HepG2 (cell line): Measurements from ENCODE around the gene CBFA2T2. TPM values are rescaled to one million over a fixed set of nuclear protein-coding genes. Genes with fewer than 3 reads are reported as not detected.

Source experiments
- ATAC-seq: fragments of 200-7000 bp; cut with Tn5 transposase; 3 replicates; pipeline ENCODE4 v1.9.1; 2020; ENCODE audit warnings: mild to moderate bottlenecking, moderate library complexity
- BruUV-seq: library from RNA; stranded (reverse); fragments of 400-500 nt; replicated peaks from 2 replicates; lab custom pipeline; 2021; lab: Mats Ljungman, UMichigan
- CTCF ChIA-PET: fragments of 300-600 bp; formaldehyde crosslinking; extraction: SDS; loops from one replicate; lab custom pipeline; 2021; ENCODE audit warnings: low total read pairs, inconsistent platforms, low intra/inter-chr PET ratio; lab: Yijun Ruan, JAX
- POLR2A ChIA-PET: fragments of 350-600 bp; sonication (Branson Sonifier 250); formaldehyde crosslinking; loops from one replicate; lab custom pipeline; 2020; ENCODE audit warnings: antibody characterized with exemption, inconsistent platforms; lab: Yijun Ruan, JAX
- DNase-seq: peaks from one replicate; pipeline ENCODE4 v3.0.0-alpha.2; 2015; ENCODE audit warnings: low spot score
- FAIRE-seq: peaks from 3 replicates; lab custom pipeline; 2011; peaks lifted over from hg19 to GRCh38; lab: Jason Lieb, UNC
- H2AFZ ChIP-seq: one replicate; pipeline ENCODE4 v1.6.1; 2011; ENCODE audit warnings: low read length, inconsistent platforms
- H3K27ac ChIP-seq: fragments of 300-600 bp; 3 replicates; pipeline ENCODE4 v1.8.0; 2011; ENCODE audit warnings: mixed run types, mild to moderate bottlenecking, mixed read lengths, low read length, inconsistent platforms; ENCODE audit not compliant: insufficient read depth; ENCODE audit errors: extremely low read length
- H3K27me3 ChIP-seq, 2 experiments: fragments of 200-600 bp in 1 of 2; 2 replicates in 1 of 2; 3 replicates in 1 of 2; pipeline versions ENCODE4 v1.6.0 to v1.8.0; 2011; ENCODE audit warnings: low read length in 2 of 2, mild to moderate bottlenecking in 2 of 2, moderate library complexity in 2 of 2, inconsistent platforms in 1 of 2; ENCODE audit not compliant: insufficient read depth in 2 of 2, control insufficient read depth in 1 of 2
- H3K36me3 ChIP-seq, 2 experiments: fragments of 200-600 bp in 1 of 2; replicated peaks in 1 of 2; 2 replicates in 1 of 2; 3 replicates in 1 of 2; pipeline versions ENCODE4 v1.5.1 to v1.8.0; 2011; ENCODE audit warnings: low read length in 2 of 2, inconsistent platforms in 1 of 2; ENCODE audit not compliant: insufficient read depth in 2 of 2, control insufficient read depth in 1 of 2
- H3K4me1 ChIP-seq: 2 replicates; pipeline ENCODE4 v1.5.1; 2012; ENCODE audit warnings: low read length, inconsistent platforms; ENCODE audit not compliant: insufficient read depth
- H3K4me2 ChIP-seq: 2 replicates; pipeline ENCODE4 v1.6.0; 2011; ENCODE audit warnings: low read depth, low read length, inconsistent platforms
- H3K4me3 ChIP-seq, 3 experiments: fragments of 200-600 bp in 1 of 3; sonication (generic), shearing (Covaris generic) in 1 of 3; replicated peaks in 1 of 3; 2 replicates each; pipeline ENCODE4 v1.5.1; 2011 to 2016; ENCODE audit warnings: low read length in 3 of 3, inconsistent platforms in 2 of 3, low read depth in 2 of 3, mild to moderate bottlenecking in 2 of 3, control low read depth in 1 of 3, mixed read lengths in 1 of 3; ENCODE audit not compliant: insufficient read depth in 1 of 3
- H3K79me2 ChIP-seq: one replicate; pipeline ENCODE4 v1.6.1; 2011; ENCODE audit warnings: low read length, inconsistent platforms; ENCODE audit not compliant: insufficient read depth
- H3K9ac ChIP-seq: 2 replicates; pipeline ENCODE4 v1.6.0; 2011; ENCODE audit warnings: mild to moderate bottlenecking, low read depth, low read length, inconsistent platforms; ENCODE audit not compliant: insufficient read depth
- H3K9me3 ChIP-seq: 2 replicates; pipeline ENCODE4 v1.5.1; 2012; ENCODE audit warnings: mild to moderate bottlenecking, low read length
- H4K20me1 ChIP-seq: 2 replicates; pipeline ENCODE4 v1.6.0; 2011; ENCODE audit warnings: inconsistent platforms, mild to moderate bottlenecking, low read length, moderate library complexity; ENCODE audit not compliant: insufficient read depth
- AHR ChIP-seq: IDR thresholded peaks from 2 replicates; pipeline ENCODE4 v1.6.1; 2018; ENCODE audit warnings: missing genetic modification reagents, missing compliant biosample characterization
- ARID5B ChIP-seq: IDR thresholded peaks from 2 replicates; pipeline ENCODE4 v1.4.0; 2020; ENCODE audit warnings: mild to moderate bottlenecking, missing genetic modification reagents
- BORCS8-MEF2B ChIP-seq: sonication (generic); formaldehyde crosslinking; IDR thresholded peaks from 2 replicates; pipeline ENCODE4 v1.8.0; 2022; ENCODE audit warnings: mild to moderate bottlenecking, missing genetic modification reagents
- HDAC1 ChIP-seq: sonication (generic); formaldehyde crosslinking; IDR thresholded peaks from 2 replicates; pipeline ENCODE4 v1.5.1; 2020; ENCODE audit warnings: mild to moderate bottlenecking, missing genetic modification reagents
- NCOR1 ChIP-seq: fragments of 200-600 bp; sonication (generic); IDR thresholded peaks from 2 replicates; pipeline ENCODE4 v1.7.0; 2017; ENCODE audit warnings: antibody characterized with exemption, low read length, borderline replicate concordance
- SMAD9 ChIP-seq: sonication (generic); formaldehyde crosslinking; IDR thresholded peaks from 2 replicates; pipeline ENCODE4 v1.5.1; 2020; ENCODE audit warnings: mild to moderate bottlenecking, missing genetic modification reagents
- SP5 ChIP-seq: IDR thresholded peaks from 2 replicates; pipeline ENCODE4 v1.6.1; 2016; ENCODE audit warnings: low read depth, borderline replicate concordance
- SRF ChIP-seq: IDR thresholded peaks from 2 replicates; pipeline ENCODE4 v1.6.1; 2011; ENCODE audit warnings: mild to moderate bottlenecking, low read depth, low read length, moderate library complexity
- ZC3H13 ChIP-seq: sonication (generic); formaldehyde crosslinking; IDR thresholded peaks from 2 replicates; pipeline ENCODE4 v1.8.1; 2023; ENCODE audit warnings: mild to moderate bottlenecking, missing genetic modification reagents, moderate library complexity
- ZKSCAN5 ChIP-seq: sonication (generic); formaldehyde crosslinking; IDR thresholded peaks from 2 replicates; pipeline ENCODE4 v1.5.1; 2020; ENCODE audit warnings: mild to moderate bottlenecking, missing genetic modification reagents
- ZNF337 ChIP-seq: sonication (generic); formaldehyde crosslinking; IDR thresholded peaks from 2 replicates; pipeline ENCODE4 v1.5.1; 2020; ENCODE audit warnings: missing genetic modification reagents, low read depth, mild to moderate bottlenecking, borderline replicate concordance
- ZNF468 ChIP-seq: sonication (generic); formaldehyde crosslinking; IDR thresholded peaks from 2 replicates; pipeline ENCODE4 v1.8.0; 2022; ENCODE audit warnings: mild to moderate bottlenecking, moderate library complexity, missing genetic modification reagents
- ZNF576 ChIP-seq: sonication (generic); formaldehyde crosslinking; IDR thresholded peaks from 2 replicates; pipeline ENCODE4 v1.4.0; 2020; ENCODE audit warnings: mild to moderate bottlenecking, missing genetic modification reagents
- ZSCAN30 ChIP-seq: sonication (generic); formaldehyde crosslinking; IDR thresholded peaks from 2 replicates; pipeline ENCODE4 v1.5.0; 2020; ENCODE audit warnings: mild to moderate bottlenecking, missing genetic modification reagents
- WGBS: methylation state at CpG from one replicate; pipeline ENCODE4 v1.1.6; 2017; ENCODE audit warnings: low lambda C conversion rate; 5-methylcytosine and 5-hydroxymethylcytosine counted together
- in situ Hi-C: cut with HindIII; loops from 2 replicates; pipeline ENCODE4 v1.10.0; 2017; ENCODE audit warnings: low pct_unique_long_range_greater_than_20kb; ENCODE audit not compliant: extremely low pct_ligation_motif_present
- intact Hi-C: fragments of 100-400 bp; cut with micrococcal nuclease; formaldehyde crosslinking; loops from one replicate; pipeline ENCODE4 v1.10.0; 2022; ENCODE audit not compliant: unreplicated experiment
- polyA plus RNA-seq, 8 experiments: library from polyadenylated mRNA; depleted of rRNA in 3 of 8; stranded (reverse) in 7 of 8; unstranded in 1 of 8; fragments of >200 nt; fragmentation: Illumina TruSeq in 4 of 8; extraction: Trizol in 4 of 8; gene quantifications; 2 replicates each; pipeline versions ENCODE4 v1.2.1 to v1.2.3, GENCODE V29; 2011 to 2016; ENCODE audit warnings: low read depth in 4 of 8, missing spikeins in 1 of 8, mixed read lengths in 1 of 8; ENCODE audit not compliant: insufficient read depth in 1 of 8
- total RNA-seq, 5 experiments: library from RNA; depleted of rRNA; stranded (reverse); fragments of >200 nt; fragmentation: Illumina TruSeq; extraction: Trizol; gene quantifications; 2 replicates each; pipeline ENCODE4 v1.2.3, GENCODE V29; 2016; ENCODE audit warnings: low read depth in 1 of 5
- TF ChIP-seq, protein P1 (sequence below): sonication (generic); formaldehyde crosslinking; IDR thresholded peaks from 2 replicates; pipeline ENCODE4 v1.9.0; 2021; ENCODE audit warnings: missing genetic modification reagents, borderline replicate concordance
- TF ChIP-seq, protein P2 (sequence below), 2 experiments: sonication (generic) in 1 of 2; formaldehyde crosslinking in 1 of 2; IDR thresholded peaks; 2 replicates each; pipeline versions ENCODE4 v1.5.1 to v1.6.1; 2011 to 2020; ENCODE audit warnings: borderline replicate concordance in 1 of 2, low read depth in 1 of 2, low read length in 1 of 2, mild to moderate bottlenecking in 1 of 2, missing genetic modification reagents in 1 of 2, moderate library complexity in 1 of 2

Gene CBFA2T2
- total and polyA plus RNA-seq, 2 of the 13 experiments (the other 11 are each of a cell fraction or from before 2014, with no cell fraction given), result 6.3 to 21.2 TPM

DNA sequence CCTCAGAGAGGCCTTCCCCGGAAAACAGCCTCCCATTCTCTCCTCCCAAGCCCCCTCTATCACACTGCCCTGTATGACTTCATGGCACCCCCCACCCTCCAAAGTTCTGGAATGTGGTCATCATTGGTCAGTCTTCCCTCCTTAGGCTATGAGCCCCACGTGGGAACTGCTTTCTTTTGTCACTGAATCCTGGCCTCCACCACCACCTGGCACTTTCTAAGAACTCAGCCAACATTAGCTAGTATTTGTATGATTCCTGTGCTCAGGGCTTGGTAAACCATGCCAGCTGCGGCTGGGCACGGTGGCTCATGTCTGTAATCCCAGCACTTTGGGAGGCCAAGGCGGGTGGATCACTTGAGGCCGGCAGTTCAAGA, 204.7 kb downstream of the CBFA2T2 start (continued):
- TF ChIP-seq ARID5B (no peak), SRF (no peak), ZNF337 (CRISPR knock-in tag) (no peak), ZKSCAN5 (CRISPR knock-in tag) (no peak), ZNF468 (CRISPR knock-in tag) (no peak), HDAC1 (CRISPR knock-in tag) (no peak)

GRCh38 chr20:33696448-33696847, 206.6 kb downstream of the CBFA2T2 start:
- ATAC-seq, result no peak
- H3K27ac ChIP-seq, result no peak overlapping the region
- H3K79me2 ChIP-seq, result no peaks in the 10 kb centered on the region
- no peak overlapping the region for H2AFZ ChIP-seq
- CTCF ChIA-PET, result no interaction called here
- no TSS peak for BruUV-seq
- WGBS, result 61% methylated on average over 4 of the region's 4 CpGs
- H3K4me2 ChIP-seq, result no peak overlapping the region
- no peak overlapping the region for H3K4me3 ChIP-seq
- H3K36me3 ChIP-seq, result no peaks in the 10 kb centered on the region
- FAIRE-seq, result no peak
- DNase-seq, result no peak
- H3K9me3 ChIP-seq, result no peaks in the 10 kb centered on the region
- H4K20me1 ChIP-seq, result no peaks in the 10 kb centered on the region
- in situ Hi-C loops, result no loop called here
- H3K4me1 ChIP-seq, result peaks cover 47% of the 10 kb centered on the region
- POLR2A ChIA-PET, result interaction anchor here (1.1 kb wide), 1 partner anchor 36 kb away, joined by 3 read pairs; no protein-coding TSS in a partner anchor
- intact Hi-C loops, result no loop called here
- no peak overlapping the region for H3K9ac ChIP-seq
- no peaks in the 10 kb centered on the region for H3K27me3 ChIP-seq
- no peak for TF ChIP-seq ZC3H13 (CRISPR knock-in tag)
- TF ChIP-seq ZSCAN30, result no peak
- no peak for TF ChIP-seq ZNF337 (CRISPR knock-in tag)
- TF ChIP-seq, protein P1, sequence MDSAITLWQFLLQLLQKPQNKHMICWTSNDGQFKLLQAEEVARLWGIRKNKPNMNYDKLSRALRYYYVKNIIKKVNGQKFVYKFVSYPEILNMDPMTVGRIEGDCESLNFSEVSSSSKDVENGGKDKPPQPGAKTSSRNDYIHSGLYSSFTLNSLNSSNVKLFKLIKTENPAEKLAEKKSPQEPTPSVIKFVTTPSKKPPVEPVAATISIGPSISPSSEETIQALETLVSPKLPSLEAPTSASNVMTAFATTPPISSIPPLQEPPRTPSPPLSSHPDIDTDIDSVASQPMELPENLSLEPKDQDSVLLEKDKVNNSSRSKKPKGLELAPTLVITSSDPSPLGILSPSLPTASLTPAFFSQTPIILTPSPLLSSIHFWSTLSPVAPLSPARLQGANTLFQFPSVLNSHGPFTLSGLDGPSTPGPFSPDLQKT (CRISPR knock-in tag), result no peak
- TF ChIP-seq SMAD9 (CRISPR knock-in tag), result no peak
- TF ChIP-seq, protein P2, sequence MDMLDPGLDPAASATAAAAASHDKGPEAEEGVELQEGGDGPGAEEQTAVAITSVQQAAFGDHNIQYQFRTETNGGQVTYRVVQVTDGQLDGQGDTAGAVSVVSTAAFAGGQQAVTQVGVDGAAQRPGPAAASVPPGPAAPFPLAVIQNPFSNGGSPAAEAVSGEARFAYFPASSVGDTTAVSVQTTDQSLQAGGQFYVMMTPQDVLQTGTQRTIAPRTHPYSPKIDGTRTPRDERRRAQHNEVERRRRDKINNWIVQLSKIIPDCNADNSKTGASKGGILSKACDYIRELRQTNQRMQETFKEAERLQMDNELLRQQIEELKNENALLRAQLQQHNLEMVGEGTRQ (IDR thresholded peaks at IDR 0.05; ENCODE audit: low read depth, low read length), result no peak
- TF ChIP-seq, protein P2 (CRISPR knock-in tag; IDR thresholded peaks at IDR 0.05; ENCODE audit: borderline replicate concordance), result no peak
- no peak for TF ChIP-seq AHR (CRISPR knock-in tag)
- TF ChIP-seq BORCS8-MEF2B (CRISPR knock-in tag), result no peak
- TF ChIP-seq ZNF576 (CRISPR knock-in tag), result no peak
- TF ChIP-seq SP5, result no peak
- no peak for TF ChIP-seq NCOR1
